Ishikawa (cell line): ENCODE results near the gene ATG16L1.

ENCODE experiments used
- CEBPB ChIP-seq: IDR thresholded peaks from 2 replicates; pipeline ENCODE4 v1.6.1; 2012
- CREB1 ChIP-seq: IDR thresholded peaks from 2 replicates; pipeline ENCODE4 v1.6.1; 2012; ENCODE audit warnings: low read depth
- EGR1 ChIP-seq: IDR thresholded peaks from 2 replicates; pipeline ENCODE4 v1.6.1; 2012
- EP300 ChIP-seq: IDR thresholded peaks from 2 replicates; pipeline ENCODE4 v1.6.1; 2012; ENCODE audit warnings: borderline replicate concordance
- FOXM1 ChIP-seq: IDR thresholded peaks from 2 replicates; pipeline ENCODE4 v1.6.1; 2012; ENCODE audit warnings: low read depth, borderline replicate concordance
- MAX ChIP-seq: IDR thresholded peaks from 2 replicates; pipeline ENCODE4 v1.6.1; 2012
- NFIC ChIP-seq: IDR thresholded peaks from 2 replicates; pipeline ENCODE4 v1.6.1; 2012
- RAD21 ChIP-seq: IDR thresholded peaks from 2 replicates; pipeline ENCODE4 v1.6.1; 2012; ENCODE audit warnings: low read depth
- REST ChIP-seq: IDR thresholded peaks from 2 replicates; pipeline ENCODE4 v1.6.1; 2012; ENCODE audit warnings: low read depth, mild to moderate bottlenecking
- TAF1 ChIP-seq: IDR thresholded peaks from 2 replicates; pipeline ENCODE4 v1.6.1; 2012; ENCODE audit warnings: low read depth, mild to moderate bottlenecking
- TCF12 ChIP-seq: IDR thresholded peaks from 2 replicates; pipeline ENCODE4 v1.6.1; 2012; ENCODE audit warnings: low read depth
- TEAD4 ChIP-seq: IDR thresholded peaks from 2 replicates; pipeline ENCODE4 v1.6.1; 2012
- USF1 ChIP-seq: IDR thresholded peaks from 2 replicates; pipeline ENCODE4 v1.6.1; 2012
- YY1 ChIP-seq: IDR thresholded peaks from 2 replicates; pipeline ENCODE4 v1.6.1; 2012; ENCODE audit warnings: low read depth
- ZBTB7A ChIP-seq: IDR thresholded peaks from 2 replicates; pipeline ENCODE4 v1.6.1; 2012; ENCODE audit warnings: low read depth

Gene ATG16L1

GRCh38 chr2:233267516-233268245 is 16.2 kb downstream of the ATG16L1 start:
- TF ChIP-seq REST = no peak
- TF ChIP-seq FOXM1 = no peak
- TF ChIP-seq TCF12 = no peak
- no peak for TF ChIP-seq MAX
- TF ChIP-seq ZBTB7A = no peak
- TF ChIP-seq USF1 = no peak

GRCh38 chr2:233270366-233270765 is 18.9 kb downstream of the ATG16L1 start:
- TF ChIP-seq ZBTB7A = no peak
- TF ChIP-seq YY1 = no peak
- no peak for TF ChIP-seq EP300

- no peak for TF ChIP-seq FOXM1
- TF ChIP-seq EP300 = no peak
- TF ChIP-seq MAX = no peak
- TF ChIP-seq RAD21 = no peak
- no peak for TF ChIP-seq TAF1
- TF ChIP-seq TCF12 = no peak
- no peak for TF ChIP-seq REST
These were observed 19.5 kb downstream of the ATG16L1 start for GRCh38 chr2:233270951-233271350.

- TF ChIP-seq EGR1 = no peak
- TF ChIP-seq USF1 = no peak
- TF ChIP-seq YY1 = no peak
- no peak for TF ChIP-seq ZBTB7A
- TF ChIP-seq TEAD4 = no peak
- TF ChIP-seq NFIC = no peak
- no peak for TF ChIP-seq TAF1
- TF ChIP-seq RAD21 = no peak
These were observed 20.2 kb downstream of the ATG16L1 start for GRCh38 chr2:233271693-233272092.

- TF ChIP-seq USF1 = no peak
- TF ChIP-seq EGR1 = no peak
- no peak for TF ChIP-seq RAD21
- no peak for TF ChIP-seq CEBPB
- no peak for TF ChIP-seq ZBTB7A
- TF ChIP-seq NFIC = no peak
- no peak for TF ChIP-seq FOXM1
- no peak for TF ChIP-seq EP300
- no peak for TF ChIP-seq REST
- no peak for TF ChIP-seq CREB1
- no peak for TF ChIP-seq MAX
- TF ChIP-seq TAF1 = no peak
- TF ChIP-seq TCF12 = no peak
These were observed 21.6 kb downstream of the ATG16L1 start for GRCh38 chr2:233273120-233273519.
